ENCODE data around the gene WNT16.

WNT16 gene

GRCh38 chr7:121297843-121298242, 31.0 kb upstream of the WNT16 start:
- Mint-ChIP-seq H3K27ac (ENCODE audit: low read depth) (no peak overlapping the region), H3K27me3 (peaks cover 35% of the 10 kb centered on the region), H3K36me3 (ENCODE audit: insufficient read depth) (no peaks in the 10 kb centered on the region), H3K4me1 (no peaks in the 10 kb centered on the region), H3K4me3 (no peak overlapping the region), H3K9me3 (peaks cover 8% of the 10 kb centered on the region)
- DNase-seq (ENCODE audit: low spot score in 2 of 2) (no peak), ATAC-seq (replicated peaks; ENCODE audit: extremely low read depth, poor library complexity, severe bottlenecking) (no peak)

- H3K27me3 Mint-ChIP-seq = peaks cover 35% of the 10 kb centered on the region
- H3K27ac Mint-ChIP-seq (ENCODE audit: low read depth) = no peak overlapping the region
- H3K4me1 Mint-ChIP-seq = no peaks in the 10 kb centered on the region
- no peak overlapping the region for H3K4me3 Mint-ChIP-seq
- H3K9me3 Mint-ChIP-seq = peaks cover 3% of the 10 kb centered on the region
- H3K36me3 Mint-ChIP-seq (ENCODE audit: insufficient read depth) = no peaks in the 10 kb centered on the region
- no peak for DNase-seq (ENCODE audit: low spot score in 2 of 2)
- ATAC-seq (replicated peaks; ENCODE audit: extremely low read depth, poor library complexity, severe bottlenecking) = no peak
Observed at GRCh38 chr7:121298831-121299239, 30.0 kb upstream of the WNT16 start.

GRCh38 chr7:121300685-121301420, 27.9 kb upstream of the WNT16 start:
- Mint-ChIP-seq H3K4me3 (no peak overlapping the region), H3K27ac (ENCODE audit: low read depth) (no peak overlapping the region), H3K36me3 (ENCODE audit: insufficient read depth) (no peaks in the 10 kb centered on the region), H3K4me1 (no peaks in the 10 kb centered on the region), H3K9me3 (no peaks in the 10 kb centered on the region), H3K27me3 (peaks cover 43% of the 10 kb centered on the region)
- DNase-seq (ENCODE audit: low spot score in 2 of 2) = no peak
- ATAC-seq (replicated peaks; ENCODE audit: extremely low read depth, poor library complexity, severe bottlenecking) = no peak

- H3K27me3 Mint-ChIP-seq = peaks cover 50% of the 10 kb centered on the region
- no peak for DNase-seq (ENCODE audit: low spot score in 2 of 2)
- no peaks in the 10 kb centered on the region for H3K36me3 Mint-ChIP-seq (ENCODE audit: insufficient read depth)
- no peak for ATAC-seq (replicated peaks; ENCODE audit: extremely low read depth, poor library complexity, severe bottlenecking)
- no peaks in the 10 kb centered on the region for H3K9me3 Mint-ChIP-seq
- H3K4me3 Mint-ChIP-seq = no peak overlapping the region
- no peaks in the 10 kb centered on the region for H3K4me1 Mint-ChIP-seq
- no peak overlapping the region for H3K27ac Mint-ChIP-seq (ENCODE audit: low read depth)
Observed at GRCh38 chr7:121301446-121302213, 27.2 kb upstream of the WNT16 start.

GRCh38 chr7:121302214-121302745, 26.5 kb upstream of the WNT16 start:
- Mint-ChIP-seq H3K36me3 (ENCODE audit: insufficient read depth) (peaks cover under 1% of the 10 kb centered on the region), H3K27ac (ENCODE audit: low read depth) (no peak overlapping the region), H3K9me3 (no peaks in the 10 kb centered on the region), H3K4me3 (no peak overlapping the region), H3K4me1 (no peaks in the 10 kb centered on the region), H3K27me3 (peaks cover 57% of the 10 kb centered on the region)
- no peak for ATAC-seq (replicated peaks; ENCODE audit: extremely low read depth, poor library complexity, severe bottlenecking)
- no peak for DNase-seq (ENCODE audit: low spot score in 2 of 2)

- no peak overlapping the region for H3K4me3 Mint-ChIP-seq
- no peak for ATAC-seq (replicated peaks; ENCODE audit: extremely low read depth, poor library complexity, severe bottlenecking)
Observed at GRCh38 chr7:121303422-121304101, 25.2 kb upstream of the WNT16 start.

GRCh38 chr7:121304102-121304658, 24.6 kb upstream of the WNT16 start:
- no peak overlapping the region for H3K27ac Mint-ChIP-seq (ENCODE audit: low read depth)
- no peak overlapping the region for H3K4me3 Mint-ChIP-seq
- DNase-seq (ENCODE audit: low spot score in 2 of 2) = no peak
- no peaks in the 10 kb centered on the region for H3K9me3 Mint-ChIP-seq
- H3K36me3 Mint-ChIP-seq (ENCODE audit: insufficient read depth) = peaks cover 2% of the 10 kb centered on the region
- ATAC-seq (replicated peaks; ENCODE audit: extremely low read depth, poor library complexity, severe bottlenecking) = no peak
- no peaks in the 10 kb centered on the region for H3K4me1 Mint-ChIP-seq
- peaks cover 67% of the 10 kb centered on the region for H3K27me3 Mint-ChIP-seq

More at GRCh38 chr7:121303422-121304101, 25.2 kb upstream of the WNT16 start:
- Mint-ChIP-seq H3K27ac (ENCODE audit: low read depth) (no peak overlapping the region), H3K36me3 (ENCODE audit: insufficient read depth) (peaks cover 2% of the 10 kb centered on the region), H3K9me3 (no peaks in the 10 kb centered on the region), H3K4me1 (no peaks in the 10 kb centered on the region), H3K27me3 (peaks cover 60% of the 10 kb centered on the region)
- no peak for DNase-seq (ENCODE audit: low spot score in 2 of 2)

GRCh38 chr7:121305109-121305508, 23.7 kb upstream of the WNT16 start:
- Mint-ChIP-seq H3K36me3 (ENCODE audit: insufficient read depth) (peaks cover 2% of the 10 kb centered on the region), H3K4me1 (no peaks in the 10 kb centered on the region), H3K27me3 (peaks cover 76% of the 10 kb centered on the region), H3K27ac (ENCODE audit: low read depth) (no peak overlapping the region), H3K4me3 (no peak overlapping the region), H3K9me3 (no peaks in the 10 kb centered on the region)
- ATAC-seq (replicated peaks; ENCODE audit: extremely low read depth, poor library complexity, severe bottlenecking) = no peak
- no peak for DNase-seq (ENCODE audit: low spot score in 2 of 2)

- Mint-ChIP-seq H3K9me3 (no peaks in the 10 kb centered on the region), H3K4me1 (no peaks in the 10 kb centered on the region), H3K27me3 (peaks cover 82% of the 10 kb centered on the region), H3K36me3 (ENCODE audit: insufficient read depth) (peaks cover 2% of the 10 kb centered on the region), H3K4me3 (no peak overlapping the region), H3K27ac (ENCODE audit: low read depth) (no peak overlapping the region)
- ATAC-seq (replicated peaks; ENCODE audit: extremely low read depth, poor library complexity, severe bottlenecking) = no peak
- DNase-seq (ENCODE audit: low spot score in 2 of 2) = no peak
Observed at GRCh38 chr7:121306565-121306964, 22.2 kb upstream of the WNT16 start.

- Mint-ChIP-seq H3K9me3 (no peaks in the 10 kb centered on the region), H3K4me3 (no peak overlapping the region), H3K4me1 (no peaks in the 10 kb centered on the region), H3K27ac (ENCODE audit: low read depth) (no peak overlapping the region), H3K27me3 (peaks cover 77% of the 10 kb centered on the region), H3K36me3 (ENCODE audit: insufficient read depth) (peaks cover 2% of the 10 kb centered on the region)
- ATAC-seq (replicated peaks; ENCODE audit: extremely low read depth, poor library complexity, severe bottlenecking) (no peak), DNase-seq (ENCODE audit: low spot score in 2 of 2) (no peak)
Observed at GRCh38 chr7:121307021-121307574, 21.7 kb upstream of the WNT16 start.

GRCh38 chr7:121313220-121313792, 15.5 kb upstream of the WNT16 start:
- H3K4me3 Mint-ChIP-seq = no peak overlapping the region
- H3K36me3 Mint-ChIP-seq (ENCODE audit: insufficient read depth) = no peaks in the 10 kb centered on the region
- no peaks in the 10 kb centered on the region for H3K4me1 Mint-ChIP-seq
- ATAC-seq (replicated peaks; ENCODE audit: extremely low read depth, poor library complexity, severe bottlenecking) = no peak
- H3K9me3 Mint-ChIP-seq = no peaks in the 10 kb centered on the region
- H3K27me3 Mint-ChIP-seq = peaks cover 66% of the 10 kb centered on the region
- DNase-seq (ENCODE audit: low spot score in 2 of 2) = no peak
- no peak overlapping the region for H3K27ac Mint-ChIP-seq (ENCODE audit: low read depth)
